ACC112 (cell line): ENCODE results near the gene GNG14.
"Not testable (repeated sequence)": the region's sequence is repeated elsewhere in the genome, so short reads cannot be mapped to it uniquely, and the experiment has no call there.

Experiments
- H2AFZ ChIP-seq: fragments of 200-600 bp; sonication (generic); one replicate; pipeline ENCODE4 v1.6.0; 2017; ENCODE audit warnings: antibody characterized with exemption, low read length; ENCODE audit not compliant: unreplicated experiment
- H3K27ac ChIP-seq: fragments of 200-600 bp; sonication (generic); 2 replicates; pipeline ENCODE4 v1.5.1; 2014; ENCODE audit warnings: low read depth, mild to moderate bottlenecking, antibody characterized with exemption, low read length, moderate library complexity
- H3K27me3 ChIP-seq: fragments of 200-600 bp; sonication (generic); 2 replicates; pipeline ENCODE4 v1.6.1; 2014; ENCODE audit warnings: mild to moderate bottlenecking, antibody characterized with exemption, low read length, moderate library complexity, mixed read lengths; ENCODE audit not compliant: insufficient read depth
- H3K36me3 ChIP-seq: fragments of 200-600 bp; sonication (generic); 2 replicates; pipeline ENCODE4 v1.6.1; 2016; ENCODE audit warnings: mild to moderate bottlenecking, antibody characterized with exemption, low read length, moderate library complexity, mixed read lengths; ENCODE audit not compliant: insufficient read depth
- H3K4me1 ChIP-seq: fragments of 200-600 bp; sonication (generic); one replicate; pipeline ENCODE4 v1.6.1; 2016; ENCODE audit warnings: low read length, mixed read lengths; ENCODE audit not compliant: insufficient read depth, unreplicated experiment, control insufficient read depth
- H3K4me3 ChIP-seq: fragments of 200-600 bp; sonication (generic); 2 replicates; pipeline ENCODE4 v1.5.1; 2014; ENCODE audit warnings: mild to moderate bottlenecking, low read depth, low read length
- H3K79me2 ChIP-seq: fragments of 200-600 bp; sonication (generic); one replicate; pipeline ENCODE4 v1.6.0; 2016; ENCODE audit warnings: low read length; ENCODE audit not compliant: control insufficient read depth, unreplicated experiment, insufficient read depth

Gene GNG14

GRCh38 chr19:12712077-12712476 lies 24.3 kb downstream of the GNG14 start:
- not testable (repeated sequence) for H3K4me3 ChIP-seq, H3K36me3 ChIP-seq, H3K4me1 ChIP-seq, H3K27me3 ChIP-seq, H2AFZ ChIP-seq, H3K27ac ChIP-seq
- peaks cover 21% of the 10 kb centered on the region for H3K79me2 ChIP-seq

- not testable (repeated sequence) for H3K27me3 ChIP-seq, H2AFZ ChIP-seq, H3K4me1 ChIP-seq, H3K36me3 ChIP-seq, H3K27ac ChIP-seq, H3K4me3 ChIP-seq
- peaks cover 29% of the 10 kb centered on the region for H3K79me2 ChIP-seq
Measured at GRCh38 chr19:12713304-12713703, 25.5 kb downstream of the GNG14 start.

GRCh38 chr19:12715102-12715501 lies 27.3 kb downstream of the GNG14 start:
- peaks cover 45% of the 10 kb centered on the region for H3K79me2 ChIP-seq
- no peak overlapping the region for H3K4me3 ChIP-seq
- peaks cover 14% of the 10 kb centered on the region for H3K4me1 ChIP-seq
- H2AFZ ChIP-seq, result no peak overlapping the region
- H3K27me3 ChIP-seq, result no peaks in the 10 kb centered on the region
- no peak overlapping the region for H3K27ac ChIP-seq
- H3K36me3 ChIP-seq, result no peaks in the 10 kb centered on the region

- Histone ChIP-seq H3K79me2 (peaks cover 54% of the 10 kb centered on the region), H3K27me3 (no peaks in the 10 kb centered on the region), H3K4me3 (no peak overlapping the region), H3K27ac (no peak overlapping the region), H2AFZ (no peak overlapping the region), H3K4me1 (peaks cover 14% of the 10 kb centered on the region), H3K36me3 (no peaks in the 10 kb centered on the region)
Measured at GRCh38 chr19:12715929-12716328, 28.1 kb downstream of the GNG14 start.

- Histone ChIP-seq H3K4me1 (peaks cover 14% of the 10 kb centered on the region), H3K4me3 (peak overlapping the region; percentile 98), H2AFZ (no peak overlapping the region), H3K27ac (0 out of 2 replicates have a peak overlapping the region, but pooled peaks have one; percentile 90), H3K36me3 (no peaks in the 10 kb centered on the region), H3K79me2 (peaks cover 66% of the 10 kb centered on the region), H3K27me3 (no peaks in the 10 kb centered on the region)
Measured at GRCh38 chr19:12720296-12720695, 32.5 kb downstream of the GNG14 start.

- H3K4me1 ChIP-seq, result peaks cover 14% of the 10 kb centered on the region
- H3K79me2 ChIP-seq, result peaks cover 59% of the 10 kb centered on the region
- no peak overlapping the region for H2AFZ ChIP-seq
- H3K27ac ChIP-seq, result peak overlapping the region; percentile 90
- H3K27me3 ChIP-seq, result no peaks in the 10 kb centered on the region
- H3K4me3 ChIP-seq, result peak overlapping the region; percentile 98
- H3K36me3 ChIP-seq, result no peaks in the 10 kb centered on the region
Measured at GRCh38 chr19:12720851-12721655, 33.3 kb downstream of the GNG14 start.

- Histone ChIP-seq H2AFZ (peak overlapping the region; percentile 6), H3K27me3 (no peaks in the 10 kb centered on the region), H3K36me3 (no peaks in the 10 kb centered on the region), H3K27ac (peak overlapping the region; percentile 90), H3K4me1 (peaks cover 14% of the 10 kb centered on the region), H3K79me2 (peaks cover 53% of the 10 kb centered on the region), H3K4me3 (peak overlapping the region; percentile 98)
Measured at GRCh38 chr19:12721656-12722565, 34.1 kb downstream of the GNG14 start.

GRCh38 chr19:12722566-12723380 lies 35.0 kb downstream of the GNG14 start:
- Histone ChIP-seq H3K27me3 (no peaks in the 10 kb centered on the region), H3K79me2 (peaks cover 48% of the 10 kb centered on the region), H3K36me3 (no peaks in the 10 kb centered on the region), H3K4me1 (peaks cover 14% of the 10 kb centered on the region), H2AFZ (peak overlapping the region; percentile 61), H3K27ac (peak overlapping the region; percentile 90), H3K4me3 (peak overlapping the region; percentile 98)

GRCh38 chr19:12723381-12723640 lies 35.5 kb downstream of the GNG14 start:
- H3K27ac ChIP-seq, result peak overlapping the region; percentile 69
- H3K27me3 ChIP-seq, result no peaks in the 10 kb centered on the region
- peaks cover 13% of the 10 kb centered on the region for H3K4me1 ChIP-seq
- H3K79me2 ChIP-seq, result peaks cover 44% of the 10 kb centered on the region
- H3K36me3 ChIP-seq, result no peaks in the 10 kb centered on the region
- H2AFZ ChIP-seq, result peak overlapping the region; percentile 80
- H3K4me3 ChIP-seq, result peak overlapping the region; percentile 98

GRCh38 chr19:12723641-12724426 lies 36.0 kb downstream of the GNG14 start, which contains the start of gene TNPO2:
TSS of gene TNPO2 (minus strand) at chr19:12723932. CDS start at chr19:12720977, 2,955 bp downstream.
- peak within 1 kb of the TSS; percentile 80 for H2AFZ ChIP-seq
- peak within 1 kb of the TSS; percentile 69 for H3K27ac ChIP-seq
- H3K4me3 ChIP-seq, result peak within 1 kb of the TSS; percentile 98
- H3K79me2 ChIP-seq, result peaks cover 39% of the 10 kb centered on the region
- no peaks in the 10 kb centered on the region for H3K27me3 ChIP-seq
- H3K36me3 ChIP-seq, result no peaks in the 10 kb centered on the region
- peaks cover 7% of the 10 kb centered on the region for H3K4me1 ChIP-seq
